ENCODE results near the gene ASL.

GRCh38 chr7:66078067-66078466, 2.4 kb downstream of the ASL start:
- TF ChIP-seq CTCF (IDR thresholded peaks at IDR 0.05) (no peak), POLR2AphosphoS5 (IDR thresholded peaks at IDR 0.05; ENCODE audit: low read depth, low read length) (no peak), ZBTB33 (IDR thresholded peaks at IDR 0.05; ENCODE audit: borderline replicate concordance, low read depth) (no peak), JUND (IDR thresholded peaks at IDR 0.05) (no peak), RAD21 (IDR thresholded peaks at IDR 0.05; ENCODE audit: low read length) (no peak), RCOR1 (IDR thresholded peaks at IDR 0.05; ENCODE audit: low read length) (no peak)

Measured in SK-N-SH (cell line).